Lung (tissue), 12 donors: ENCODE results near the gene CIDEB. TPM values are rescaled to one million over a fixed set of nuclear protein-coding genes. Genes with fewer than 3 reads are reported as not detected.

Experiments
- ATAC-seq: fragments of 200-7000 bp; cut with Tn5 transposase; one replicate; pipeline ENCODE4 v1.9.1; 2020; ENCODE audit warnings: moderate number of reproducible peaks; ENCODE audit not compliant: insufficient read depth, low FRiP score
- DNase-seq, 3 donors: peaks; one replicate each; pipeline ENCODE4 v3.0.0-alpha.2; 2013 to 2017
- H3K27ac ChIP-seq, 2 donors: one replicate each; pipeline ENCODE4 v1.5.1; 2013; ENCODE audit warnings: mild to moderate bottlenecking in 2 of 2, moderate library complexity in 2 of 2, control low read depth in 1 of 2, inconsistent platforms in 1 of 2, low read depth in 1 of 2, low read length in 1 of 2
- H3K27me3 ChIP-seq, 3 donors: one replicate each; pipeline ENCODE4 v1.5.1; 2013; ENCODE audit warnings: low read length in 2 of 3; ENCODE audit not compliant: control insufficient read depth in 3 of 3, insufficient read depth in 3 of 3
- H3K36me3 ChIP-seq, 4 donors: one replicate each; pipeline ENCODE4 v1.5.1; 2013; ENCODE audit warnings: low read length in 4 of 4, mild to moderate bottlenecking in 1 of 4, moderate library complexity in 1 of 4; ENCODE audit not compliant: control insufficient read depth in 4 of 4, insufficient read depth in 4 of 4
- H3K4me1 ChIP-seq, 5 donors: one replicate each; pipeline ENCODE4 v1.5.1; 2013; ENCODE audit warnings: low read length in 5 of 5, mild to moderate bottlenecking in 2 of 5, moderate library complexity in 1 of 5; ENCODE audit not compliant: control insufficient read depth in 5 of 5, insufficient read depth in 5 of 5
- H3K4me3 ChIP-seq: one replicate; pipeline ENCODE4 v1.5.1; 2013; ENCODE audit warnings: mild to moderate bottlenecking, control low read depth, moderate library complexity
- H3K9ac ChIP-seq, 2 donors: one replicate each; pipeline ENCODE4 v1.5.1; 2013; ENCODE audit warnings: low read length in 2 of 2, control low read depth in 1 of 2; ENCODE audit not compliant: insufficient read depth in 1 of 2
- H3K9me3 ChIP-seq, 4 donors: one replicate each; pipeline ENCODE4 v1.5.1; 2013; ENCODE audit warnings: low read length in 3 of 4, mild to moderate bottlenecking in 1 of 4, moderate library complexity in 1 of 4; ENCODE audit not compliant: control insufficient read depth in 4 of 4, insufficient read depth in 3 of 4
- WGBS, 2 donors: extraction: QIAGEN DNeasy Blood & Tissue Kit; methylation state at CpG; one replicate each; pipeline ENCODE4 v1.1.7; 2013; 5-methylcytosine and 5-hydroxymethylcytosine counted together
- polyA plus RNA-seq, 2 donors: library from polyadenylated mRNA; stranded (reverse); fragments of 200-250 nt; gene quantifications; one replicate each; pipeline ENCODE4 v1.2.1, GENCODE V29; 2013
- total RNA-seq, 2 donors: library from RNA; depleted of rRNA in 1 of 2; stranded (reverse); fragments of >200 nt in 1 of 2; gene quantifications; one replicate each; pipeline ENCODE4 v1.2.1, GENCODE V29; 2014 to 2021
- TF ChIP-seq, protein P1 (sequence below): IDR thresholded peaks from 2 replicates; pipeline ENCODE4 v1.5.1; 2012; ENCODE audit warnings: mild to moderate bottlenecking; ENCODE audit errors: control extremely low read depth, extremely low read depth
- donor health status: control.
- donor health status: control.
- donor health status: Bipolar disorder and iron deficiency.
- donor health status: healthy.
- donor health status: DM: yes; HTN: yes; CAD: no.

Gene CIDEB
- total and polyA plus RNA-seq, 4 donors, result 8.3 to 19.7 (median 14.2) TPM

DNA sequence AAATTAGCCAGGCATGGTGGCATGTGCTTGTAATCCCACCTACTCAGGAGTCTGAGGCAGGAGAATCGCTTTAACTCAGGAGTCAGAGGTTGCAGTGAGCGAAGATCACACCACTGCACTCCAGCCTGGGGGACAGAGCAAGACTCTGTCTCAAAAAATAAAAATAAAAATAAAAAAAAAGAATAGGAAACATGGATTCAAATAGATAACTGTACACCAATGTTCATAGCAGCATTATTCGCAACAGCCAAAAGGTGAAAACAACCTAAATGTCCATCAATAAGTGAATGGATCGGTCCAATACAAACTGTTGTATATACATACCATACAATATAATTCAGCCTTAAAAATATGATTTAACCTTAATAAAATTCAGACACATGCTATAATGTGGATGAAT lies 35.1 kb upstream of the CIDEB start:
- H3K9ac ChIP-seq, result no peak overlapping the region
- peaks cover 0 to 33% (median 32%) of the 10 kb centered on the region in 3 donors for H3K27me3 ChIP-seq
- no peak for ATAC-seq
- WGBS, 2 donors, result 96 to 99% methylated on average over 4 of the region's 4 CpGs
- H3K27ac ChIP-seq, result no peak overlapping the region
- H3K9me3 ChIP-seq, result no peaks in the 10 kb centered on the region
- H3K36me3 ChIP-seq, result no peaks in the 10 kb centered on the region
- H3K4me3 ChIP-seq, result no peak overlapping the region
- DNase-seq, result no peak
- H3K4me1 ChIP-seq, result peaks cover 0 to 14% (median 7%) of the 10 kb centered on the region in 5 donors
- TF ChIP-seq, protein P1, sequence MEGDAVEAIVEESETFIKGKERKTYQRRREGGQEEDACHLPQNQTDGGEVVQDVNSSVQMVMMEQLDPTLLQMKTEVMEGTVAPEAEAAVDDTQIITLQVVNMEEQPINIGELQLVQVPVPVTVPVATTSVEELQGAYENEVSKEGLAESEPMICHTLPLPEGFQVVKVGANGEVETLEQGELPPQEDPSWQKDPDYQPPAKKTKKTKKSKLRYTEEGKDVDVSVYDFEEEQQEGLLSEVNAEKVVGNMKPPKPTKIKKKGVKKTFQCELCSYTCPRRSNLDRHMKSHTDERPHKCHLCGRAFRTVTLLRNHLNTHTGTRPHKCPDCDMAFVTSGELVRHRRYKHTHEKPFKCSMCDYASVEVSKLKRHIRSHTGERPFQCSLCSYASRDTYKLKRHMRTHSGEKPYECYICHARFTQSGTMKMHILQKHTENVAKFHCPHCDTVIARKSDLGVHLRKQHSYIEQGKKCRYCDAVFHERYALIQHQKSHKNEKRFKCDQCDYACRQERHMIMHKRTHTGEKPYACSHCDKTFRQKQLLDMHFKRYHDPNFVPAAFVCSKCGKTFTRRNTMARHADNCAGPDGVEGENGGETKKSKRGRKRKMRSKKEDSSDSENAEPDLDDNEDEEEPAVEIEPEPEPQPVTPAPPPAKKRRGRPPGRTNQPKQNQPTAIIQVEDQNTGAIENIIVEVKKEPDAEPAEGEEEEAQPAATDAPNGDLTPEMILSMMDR, result no peak

DNA sequence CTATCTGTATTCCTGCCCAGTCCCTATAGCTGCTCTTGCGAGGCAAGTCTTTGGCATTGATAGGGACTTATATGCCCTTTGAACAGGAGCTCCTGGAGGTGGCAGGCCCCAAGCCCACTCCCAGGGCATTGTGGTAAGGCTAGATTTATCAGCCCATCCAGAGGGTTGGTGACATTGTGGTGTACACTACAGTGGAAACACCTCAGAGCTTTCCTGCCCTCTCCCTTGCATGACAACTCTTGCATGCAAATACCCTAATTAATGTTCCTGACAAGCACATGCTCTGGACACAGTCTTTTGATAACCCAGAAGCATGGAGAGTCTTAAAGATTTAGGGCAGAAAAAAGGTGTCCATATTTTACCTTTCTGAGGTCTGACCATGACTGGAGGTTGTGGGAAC lies 32.8 kb upstream of the CIDEB start:
- DNase-seq (no peak), ATAC-seq (no peak)
- H3K9ac ChIP-seq, result no peak overlapping the region
- H3K9me3 ChIP-seq, result no peaks in the 10 kb centered on the region
- peaks cover 0 to 54% (median 44%) of the 10 kb centered on the region in 3 donors for H3K27me3 ChIP-seq
- H3K36me3 ChIP-seq, result peaks cover 0 to 5% (median 0%) of the 10 kb centered on the region in 4 donors
- TF ChIP-seq, protein P1, result no peak
- H3K4me3 ChIP-seq, result no peak overlapping the region
- peaks cover 0 to 17% (median 7%) of the 10 kb centered on the region in 5 donors for H3K4me1 ChIP-seq
- no peak overlapping the region for H3K27ac ChIP-seq
- 98 to 100% methylated on average over 1 of the region's 1 CpG for WGBS, 2 donors

DNA sequence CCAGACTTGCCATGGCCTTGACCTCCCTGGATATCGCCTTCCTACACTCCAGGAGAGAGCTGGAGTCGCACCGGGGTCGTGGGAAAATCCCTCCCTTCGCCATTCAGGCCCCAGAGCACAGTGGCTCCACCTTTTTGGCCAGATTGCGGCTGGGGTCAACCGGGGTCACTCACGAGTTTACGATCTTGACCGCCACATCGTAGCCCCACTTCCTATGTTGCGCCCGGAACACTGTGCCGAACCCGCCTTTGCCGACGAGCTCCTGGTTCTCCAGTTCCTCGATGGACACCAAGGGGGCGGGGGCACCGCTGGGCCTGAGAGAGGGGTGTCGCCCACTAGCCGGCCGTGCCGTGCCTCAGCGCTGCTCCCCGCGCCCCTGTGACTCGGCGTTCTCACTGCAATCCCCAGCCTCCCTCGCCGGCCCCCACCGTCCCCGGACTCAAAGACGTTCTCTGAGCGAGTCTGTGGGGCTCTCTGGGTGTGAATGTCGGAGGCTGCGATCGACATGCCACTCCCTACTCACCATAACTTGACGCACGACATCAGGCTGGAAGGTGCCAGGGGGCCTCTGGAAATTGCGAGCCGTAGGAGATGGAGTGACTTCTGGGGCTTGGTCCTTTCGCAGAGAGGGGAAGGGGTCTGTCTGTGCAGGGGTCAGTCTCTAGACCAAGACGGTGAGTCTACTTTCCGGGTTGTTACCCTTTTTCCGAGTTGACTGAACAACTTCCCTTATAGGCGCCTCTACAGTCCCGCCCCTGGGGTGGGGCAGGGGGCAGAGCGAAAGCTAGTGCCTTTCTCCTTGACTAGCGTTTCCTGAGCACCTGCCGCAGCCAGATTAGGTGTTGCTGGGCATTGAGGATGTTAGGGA lies 31.7 kb upstream of the CIDEB start, which contains the start of gene RIPK3:
RIPK3 (minus strand) TSS at position 708 of the 868 bp plus-strand sequence; CDS start at position 543, 165 bp downstream.
- Histone ChIP-seq H3K4me3 (peak within 1 kb of the TSS; percentile 44), H3K27ac (peak within 1 kb of the TSS in 1 of 2 donors; percentile 80), H3K4me1 (peaks cover 0 to 22% (median 11%) of the 10 kb centered on the region in 5 donors), H3K9me3 (no peaks in the 10 kb centered on the region), H3K27me3 (peaks cover 0 to 65% (median 48%) of the 10 kb centered on the region in 3 donors), H3K36me3 (peaks cover 0 to 5% (median 0%) of the 10 kb centered on the region in 4 donors), H3K9ac (peak within 1 kb of the TSS; percentile 5 to 44)
- DNase-seq (peak in 2 of 3 donors; percentile 18 to 38), ATAC-seq (peak; percentile 66)
- 6% methylated on average over 51 of the region's 51 CpGs for WGBS, 2 donors
- TF ChIP-seq, protein P1, result no peak
